Activated gamma-delta T cell treated with anti-CD3 and anti-CD28 coated beads, Interleukin-2, amount 50 U/mL, for 16 hours (primary cell): Measurements from ENCODE around the gene KCNJ6.
"Not testable (repeated sequence)": the region's sequence is repeated elsewhere in the genome, so short reads cannot be mapped to it uniquely, and the experiment has no call there.

Experiments used
- DNase-seq: peaks from one replicate; pipeline ENCODE4 v3.0.0-alpha.2; 2020; ENCODE audit warnings: low read depth

The KCNJ6 gene

GRCh38 chr21:37770461-37770860 is 145.8 kb downstream of the KCNJ6 start:
- no peak for DNase-seq

DNA sequence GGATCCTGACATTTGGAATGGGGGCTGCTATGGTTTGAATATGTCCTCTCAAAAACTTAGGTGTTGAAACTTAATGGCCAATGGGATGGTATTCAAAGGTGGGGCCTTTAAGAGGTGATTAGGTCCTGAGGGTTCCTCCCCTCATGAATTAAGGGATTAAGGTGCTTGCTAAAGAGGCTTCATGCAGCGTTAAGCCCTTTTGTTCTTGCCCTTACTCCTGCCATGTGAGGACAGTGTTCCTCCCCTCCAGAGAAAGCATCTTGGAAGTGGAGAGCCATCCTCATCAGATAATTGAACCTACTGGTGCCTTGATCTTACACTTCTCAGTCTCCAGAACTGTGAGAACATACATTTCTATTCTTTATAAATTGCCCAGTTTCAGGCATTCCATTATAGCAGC is 146.6 kb downstream of the KCNJ6 start:
- no peak for DNase-seq

DNA sequence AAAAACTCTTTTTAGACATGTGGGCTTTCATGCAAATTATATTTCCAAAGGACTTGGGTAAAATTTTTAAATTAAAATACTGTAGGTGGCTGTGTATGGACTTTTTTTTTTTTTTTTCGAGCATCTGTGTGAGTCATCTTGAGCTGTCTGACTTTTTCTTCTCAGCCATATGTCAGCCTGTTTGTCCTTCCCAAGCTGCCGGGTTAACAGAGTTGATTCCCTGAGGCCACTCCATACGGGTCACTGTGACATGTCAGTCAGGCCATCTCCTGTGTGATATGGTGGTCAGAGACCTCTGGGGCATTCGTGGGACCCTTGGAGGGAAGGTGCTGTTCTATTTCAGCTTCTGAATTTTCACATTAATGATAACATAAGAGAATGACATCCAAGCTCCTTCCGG is 148.3 kb downstream of the KCNJ6 start:
- DNase-seq: no peak

GRCh38 chr21:37766129-37766528 is 150.1 kb downstream of the KCNJ6 start:
- no peak for DNase-seq

DNA sequence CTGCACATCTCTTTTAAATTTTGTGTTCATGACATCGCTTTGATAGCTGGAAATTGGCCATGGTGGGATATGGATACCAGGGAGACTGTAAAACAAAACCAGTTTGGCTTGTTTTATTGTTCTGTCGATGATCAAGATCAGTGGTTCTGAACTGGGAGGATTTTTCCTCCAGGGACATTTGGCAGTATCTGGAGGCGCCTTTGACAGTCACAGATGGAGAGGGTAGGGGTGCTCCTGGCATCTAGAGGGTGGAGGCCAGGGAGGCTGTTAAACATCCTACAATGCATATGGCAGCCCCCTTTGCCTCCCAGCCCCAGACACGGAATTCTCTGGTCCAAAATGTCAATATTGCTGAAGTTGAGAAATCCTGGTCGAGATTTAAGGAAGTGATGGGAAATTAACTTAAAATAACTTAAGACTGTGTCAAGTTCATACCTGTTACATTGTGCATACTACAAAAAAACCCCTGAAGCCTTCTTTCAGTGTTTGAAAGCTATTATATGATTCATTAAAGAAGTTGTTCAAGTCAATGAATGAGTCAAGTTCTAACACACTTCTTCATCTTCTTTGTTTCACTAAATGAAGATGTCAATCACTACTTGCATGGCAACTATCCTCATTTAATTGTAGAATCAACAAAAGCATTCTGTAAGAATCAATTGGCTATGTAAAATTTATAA is 150.9 kb downstream of the KCNJ6 start:
- no peak for DNase-seq

- DNase-seq: no peak
Observed at GRCh38 chr21:37764691-37765090, 151.6 kb downstream of the KCNJ6 start.

- DNase-seq: no peak
Observed at GRCh38 chr21:37763298-37763697, 153.0 kb downstream of the KCNJ6 start.

- DNase-seq: no peak
Observed at GRCh38 chr21:37762606-37763005, 153.7 kb downstream of the KCNJ6 start.

- not testable (repeated sequence) for DNase-seq
Observed at GRCh38 chr21:37761406-37761805, 154.9 kb downstream of the KCNJ6 start.

DNA sequence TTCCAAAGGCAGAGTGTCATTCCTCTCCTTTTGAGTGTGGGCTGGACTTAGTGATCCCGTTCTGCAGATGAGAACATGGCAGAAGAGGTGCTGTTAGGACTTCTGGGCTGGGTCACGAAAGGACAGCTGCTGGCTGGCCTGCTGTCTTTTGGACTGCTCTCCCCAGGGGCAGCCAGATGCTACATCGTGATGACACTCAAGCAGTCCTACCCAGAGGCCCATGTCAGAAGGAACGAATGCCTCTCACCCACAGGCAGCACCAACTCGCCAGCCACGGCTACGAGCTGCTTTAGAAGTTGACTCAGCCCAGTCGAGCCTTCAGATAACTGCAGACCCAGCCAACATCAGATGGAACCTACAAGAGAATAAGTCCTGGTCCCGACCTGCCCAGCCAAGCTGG is 156.5 kb downstream of the KCNJ6 start:
- DNase-seq: no peak

- no peak for DNase-seq
Observed at GRCh38 chr21:37758982-37759381, 157.3 kb downstream of the KCNJ6 start.

GRCh38 chr21:37757606-37758376 is 158.5 kb downstream of the KCNJ6 start:
- DNase-seq: no peak

- DNase-seq: no peak
Observed at GRCh38 chr21:37753122-37753599, 163.1 kb downstream of the KCNJ6 start.

- DNase-seq: no peak
Observed at GRCh38 chr21:37751268-37751975, 164.8 kb downstream of the KCNJ6 start.

DNA sequence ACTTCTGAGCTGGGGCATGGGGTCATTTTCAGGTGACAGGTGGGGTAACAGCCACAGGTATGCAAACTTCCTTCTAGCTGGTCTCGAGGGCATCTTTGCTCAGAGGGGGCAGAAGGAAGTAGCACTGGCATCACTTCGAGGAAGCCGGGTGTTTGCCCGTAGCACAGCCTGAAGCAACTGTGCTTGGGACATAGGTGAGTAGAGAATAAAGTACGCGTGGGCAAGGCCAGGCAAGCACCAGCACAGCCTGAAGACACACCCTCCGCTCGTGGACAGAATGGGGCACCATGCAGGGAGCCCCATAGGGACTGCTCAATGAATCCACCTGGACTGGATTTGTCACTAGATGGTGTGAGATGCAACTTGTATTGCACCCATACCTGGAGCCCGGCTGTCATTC is 167.1 kb downstream of the KCNJ6 start:
- DNase-seq: no peak

DNA sequence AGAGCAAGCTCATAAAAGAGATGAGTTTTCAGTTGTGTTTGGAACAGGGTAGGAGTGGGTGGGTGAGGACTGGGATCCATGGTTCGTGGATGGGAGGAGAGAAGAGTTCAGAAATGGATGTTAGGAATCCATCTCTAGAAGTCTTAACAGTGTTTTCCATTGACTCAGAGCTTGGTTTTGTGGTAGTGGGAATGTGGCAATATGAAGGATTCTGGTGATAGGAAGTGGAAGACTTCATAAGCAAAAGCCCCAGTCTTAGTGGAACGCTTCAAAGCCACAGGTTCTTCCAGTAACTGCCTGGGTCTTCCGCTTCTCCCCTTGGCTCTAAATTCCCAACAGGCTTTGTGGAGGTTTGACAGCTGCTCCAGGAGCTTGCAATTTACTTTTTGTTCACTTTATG is 167.9 kb downstream of the KCNJ6 start:
- no peak for DNase-seq

DNA sequence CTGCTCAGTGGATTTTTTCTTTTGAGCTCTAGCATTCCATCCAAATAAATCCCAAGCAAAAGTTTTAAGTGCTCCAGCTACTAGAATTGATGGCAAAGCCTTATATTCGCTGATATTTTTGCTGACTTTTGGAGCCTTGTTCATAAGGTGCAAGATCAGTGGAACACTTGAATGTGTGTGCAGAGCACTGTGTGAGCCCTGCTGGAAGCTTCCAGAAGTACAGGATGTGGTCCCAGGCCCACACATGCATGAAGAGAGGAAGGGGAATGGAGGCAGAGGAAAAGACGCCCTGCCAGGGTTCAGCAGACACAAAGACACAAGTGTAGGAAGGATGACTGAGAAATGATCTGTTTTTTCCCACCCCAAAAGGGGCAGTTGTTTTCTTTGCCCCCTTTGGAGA is 169.4 kb downstream of the KCNJ6 start:
- DNase-seq: no peak

GRCh38 chr21:37744551-37744950 is 171.7 kb downstream of the KCNJ6 start:
- no peak for DNase-seq

DNA sequence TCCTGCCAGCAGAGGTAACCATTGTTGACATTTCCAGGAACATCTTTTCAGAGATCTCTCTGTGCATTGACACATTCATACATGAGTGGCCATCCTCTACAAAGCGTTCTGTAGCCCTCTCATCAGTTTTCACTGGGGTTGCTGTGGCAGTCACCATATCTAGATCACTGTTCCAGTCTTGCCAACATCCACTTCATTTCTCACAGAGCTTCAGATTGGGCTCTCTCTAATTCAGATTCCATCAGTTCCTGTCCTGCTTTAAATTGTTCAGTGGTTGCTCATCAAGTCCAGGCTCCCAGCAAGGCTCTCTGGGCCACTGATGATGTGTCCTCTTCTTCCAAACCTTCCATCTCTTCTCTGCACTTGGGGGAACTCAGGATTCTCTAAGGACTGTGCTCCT is 173.7 kb downstream of the KCNJ6 start:
- no peak for DNase-seq

DNA sequence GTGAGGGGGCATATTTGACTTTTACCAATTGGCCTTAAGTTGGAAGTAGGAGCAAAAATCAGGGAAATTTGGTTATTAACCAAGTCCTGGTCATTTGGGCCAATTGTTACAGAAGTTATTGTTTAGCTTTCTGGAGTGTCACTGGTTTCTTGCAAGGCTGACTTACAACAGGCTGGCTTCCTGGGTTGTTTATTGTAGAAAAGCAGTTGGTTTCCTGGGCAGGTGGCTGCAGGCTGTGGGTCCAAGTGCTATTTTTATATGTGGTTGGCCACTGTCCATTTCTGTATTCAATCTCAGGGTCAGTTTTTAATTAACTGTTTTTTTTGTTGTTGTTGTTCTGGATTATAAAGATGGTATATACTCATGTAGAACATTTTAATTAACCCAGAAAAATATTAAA is 174.1 kb downstream of the KCNJ6 start:
- DNase-seq: no peak

DNA sequence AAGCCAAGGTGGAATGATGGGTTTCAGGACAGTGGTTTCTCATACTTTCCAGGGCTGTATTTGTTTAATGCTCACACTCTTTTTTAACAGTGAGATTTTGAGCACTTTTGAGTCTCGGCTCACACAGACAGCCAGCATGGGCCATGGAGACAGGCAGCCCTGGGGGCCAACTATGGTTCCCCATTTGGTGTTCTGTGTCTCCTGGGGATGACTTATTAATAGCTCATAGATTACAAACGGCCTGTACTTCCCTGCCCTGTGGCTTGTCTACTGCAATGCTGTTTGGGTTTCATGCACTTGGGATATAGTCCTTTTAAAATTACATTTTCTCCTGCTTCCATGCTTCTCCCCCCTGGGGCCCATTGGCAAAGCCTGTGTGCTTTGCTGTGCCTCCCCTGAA is 178.3 kb downstream of the KCNJ6 start:
- DNase-seq: no peak

- no peak for DNase-seq
Observed at GRCh38 chr21:37737507-37737906, 178.8 kb downstream of the KCNJ6 start.

- DNase-seq: no peak
Observed at GRCh38 chr21:37734846-37735245, 181.4 kb downstream of the KCNJ6 start.
